PC-9 (cell line): ENCODE measurements around the gene TNIK.

Source experiments
- EZH2 ChIP-seq: fragments of 200-600 bp; sonication (generic); IDR thresholded peaks from 2 replicates; pipeline ENCODE4 v1.8.0; 2017; ENCODE audit warnings: antibody characterized with exemption, low read depth
- TF ChIP-seq, protein P1 (sequence below): fragments of 200-600 bp; sonication (generic); conservative IDR thresholded peaks from 2 replicates; pipeline ENCODE4 v1.6.1; 2017; ENCODE audit warnings: mixed run types, antibody characterized with exemption, mild to moderate bottlenecking, moderate library complexity

DNA sequence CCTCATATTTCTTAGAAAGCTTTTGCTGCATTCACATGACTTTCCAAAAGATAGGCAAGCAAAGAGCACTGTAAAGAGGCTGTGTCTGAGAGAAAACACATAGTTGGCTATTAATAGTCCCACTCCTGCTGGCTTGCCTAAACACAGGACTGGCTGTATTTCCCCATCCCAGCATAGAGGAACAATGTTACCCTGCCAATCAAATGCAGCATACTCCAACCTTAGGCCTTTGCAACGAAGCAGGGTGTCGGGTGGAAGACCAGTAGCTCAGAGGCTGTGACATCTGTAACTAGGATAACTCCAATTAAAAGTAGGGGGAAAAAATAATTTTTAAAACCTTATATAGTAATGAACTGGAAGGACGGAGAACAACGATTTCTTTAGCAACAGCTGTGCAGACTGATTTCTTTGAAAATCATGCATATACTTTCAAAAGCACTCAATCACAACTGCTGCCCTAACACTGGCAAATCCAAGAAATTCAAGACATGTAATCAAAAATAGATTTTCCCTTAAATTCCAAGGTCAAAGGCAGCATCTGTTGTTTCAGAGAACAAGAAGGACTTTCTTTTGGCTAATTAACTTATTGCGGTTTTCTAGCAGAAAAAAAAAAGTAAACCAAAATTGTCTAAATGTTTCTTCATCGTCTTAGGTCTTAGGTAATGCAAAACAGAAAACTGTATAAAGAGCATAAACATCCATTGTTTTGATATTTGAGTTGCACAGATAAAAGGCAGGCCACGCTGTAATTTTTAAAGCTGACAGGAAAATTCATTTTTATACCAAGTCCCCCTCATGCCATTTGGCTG lies 139.3 kb downstream of the TNIK start:
- TF ChIP-seq, protein P1, sequence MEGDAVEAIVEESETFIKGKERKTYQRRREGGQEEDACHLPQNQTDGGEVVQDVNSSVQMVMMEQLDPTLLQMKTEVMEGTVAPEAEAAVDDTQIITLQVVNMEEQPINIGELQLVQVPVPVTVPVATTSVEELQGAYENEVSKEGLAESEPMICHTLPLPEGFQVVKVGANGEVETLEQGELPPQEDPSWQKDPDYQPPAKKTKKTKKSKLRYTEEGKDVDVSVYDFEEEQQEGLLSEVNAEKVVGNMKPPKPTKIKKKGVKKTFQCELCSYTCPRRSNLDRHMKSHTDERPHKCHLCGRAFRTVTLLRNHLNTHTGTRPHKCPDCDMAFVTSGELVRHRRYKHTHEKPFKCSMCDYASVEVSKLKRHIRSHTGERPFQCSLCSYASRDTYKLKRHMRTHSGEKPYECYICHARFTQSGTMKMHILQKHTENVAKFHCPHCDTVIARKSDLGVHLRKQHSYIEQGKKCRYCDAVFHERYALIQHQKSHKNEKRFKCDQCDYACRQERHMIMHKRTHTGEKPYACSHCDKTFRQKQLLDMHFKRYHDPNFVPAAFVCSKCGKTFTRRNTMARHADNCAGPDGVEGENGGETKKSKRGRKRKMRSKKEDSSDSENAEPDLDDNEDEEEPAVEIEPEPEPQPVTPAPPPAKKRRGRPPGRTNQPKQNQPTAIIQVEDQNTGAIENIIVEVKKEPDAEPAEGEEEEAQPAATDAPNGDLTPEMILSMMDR: no peak
- no peak for TF ChIP-seq EZH2
